Kasumi-1 (cell line): ENCODE results near the gene KCNG4.

Source experiments
- DNase-seq, 2 experiments: peaks; one replicate each; lab custom pipeline; 2025; lab: John Stamatoyannopoulos, UW

KCNG4 gene

GRCh38 chr16:84262939-84263338 is 23.1 kb upstream of the KCNG4 start:
- no peak for DNase-seq

- no peak for DNase-seq
Observed at GRCh38 chr16:84262031-84262430, 22.2 kb upstream of the KCNG4 start.

DNA sequence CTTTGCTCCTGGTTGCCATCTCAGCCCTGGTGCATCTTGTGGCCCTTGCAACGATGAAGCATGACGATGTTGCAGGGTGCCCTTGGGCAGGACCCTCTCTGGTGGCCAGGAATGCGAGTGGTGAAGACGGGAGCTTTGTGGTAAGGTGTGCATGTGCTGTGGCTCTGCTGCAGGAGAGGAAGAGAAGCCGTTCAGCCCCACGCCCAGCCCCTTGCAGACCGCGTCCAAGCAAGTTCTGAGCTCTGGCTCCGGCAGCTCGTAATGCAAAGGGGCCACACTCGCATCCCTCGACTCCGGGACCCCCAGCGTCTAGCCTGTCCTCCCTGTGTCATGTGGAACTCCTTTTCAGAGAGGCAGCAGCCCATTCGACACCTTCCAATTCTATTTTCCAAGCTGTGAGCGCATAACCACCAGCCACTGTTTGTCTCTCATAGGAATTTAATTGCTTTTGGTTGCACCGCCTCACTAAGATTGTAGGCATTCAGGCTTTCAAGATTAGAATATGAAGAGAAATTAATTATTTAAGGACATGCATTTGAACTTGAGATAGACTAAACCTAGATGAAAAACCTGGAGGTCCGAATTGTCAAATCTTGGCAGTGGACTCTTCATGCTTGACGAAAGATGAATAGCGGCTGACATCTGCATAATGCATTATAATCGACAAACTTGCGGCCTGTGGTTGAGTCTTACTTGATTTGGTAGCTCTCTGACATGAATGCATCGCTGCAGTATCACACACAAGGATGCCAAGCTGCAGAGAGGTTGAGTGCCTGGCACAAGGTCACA is 21.1 kb upstream of the KCNG4 start:
- no peak for DNase-seq

- DNase-seq, result no peak
Observed at GRCh38 chr16:84259691-84260090, 19.9 kb upstream of the KCNG4 start.

DNA sequence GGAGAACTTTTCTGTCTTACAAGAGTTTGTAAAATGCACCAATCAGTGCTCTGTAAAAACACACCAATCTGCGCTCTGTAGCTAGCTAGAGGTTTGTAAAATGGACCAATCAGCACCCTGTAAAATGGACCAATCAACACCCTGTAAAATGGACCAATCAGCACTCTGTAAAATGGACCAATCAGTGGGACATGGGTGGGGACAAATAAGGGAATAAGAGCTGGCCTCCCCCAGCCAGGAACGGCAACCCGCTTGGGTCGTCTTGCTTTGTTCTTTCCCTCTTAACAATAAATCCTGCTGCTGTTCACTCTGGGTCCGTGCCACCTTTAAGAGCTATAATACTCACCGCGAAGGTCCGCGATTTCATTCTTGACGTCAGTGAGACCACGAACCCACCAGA is 18.5 kb upstream of the KCNG4 start:
- no peak for DNase-seq

GRCh38 chr16:84255050-84255810 is 15.4 kb upstream of the KCNG4 start:
- no peak for DNase-seq

- no peak for DNase-seq
Observed at GRCh38 chr16:84254062-84254461, 14.2 kb upstream of the KCNG4 start.

DNA sequence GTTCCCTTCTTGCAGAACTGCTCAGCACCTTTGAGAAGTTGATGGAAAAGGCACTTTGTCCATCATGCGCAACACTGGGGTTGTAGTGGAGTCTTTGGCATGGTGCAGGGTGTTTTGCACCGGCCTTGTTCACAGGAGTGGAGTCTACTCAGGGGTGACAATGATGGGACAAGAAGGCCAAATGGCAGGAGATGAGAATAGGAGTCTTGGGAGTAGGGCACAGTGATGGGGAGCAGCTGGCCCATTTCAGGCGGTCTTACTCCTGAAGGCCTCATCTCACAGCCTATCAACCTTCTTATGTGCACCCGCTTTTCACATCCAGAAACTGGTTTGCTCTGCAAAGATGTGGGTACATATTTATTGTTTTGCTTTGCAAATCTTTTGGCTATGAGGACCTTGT is 13.4 kb upstream of the KCNG4 start:
- DNase-seq, result no peak

DNA sequence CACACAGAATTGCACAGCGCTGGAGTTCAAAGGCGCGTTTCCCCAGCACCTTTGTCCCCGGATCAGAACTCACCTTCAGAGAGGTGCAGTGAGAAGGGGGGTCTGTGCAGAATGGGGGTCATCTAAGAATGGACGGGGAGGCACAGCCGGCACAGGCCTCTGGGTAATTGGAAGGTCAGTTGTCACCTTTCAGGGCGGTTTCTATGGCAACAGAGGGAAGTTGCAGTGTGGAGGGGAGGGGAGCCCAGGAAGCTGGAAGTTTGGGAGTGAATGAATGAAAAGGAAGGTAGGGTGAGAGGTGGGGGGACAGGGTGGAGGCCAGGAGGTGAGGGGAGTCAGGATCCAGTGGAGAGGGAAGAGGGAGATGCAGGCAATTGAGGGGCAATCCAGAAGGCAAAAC is 12.4 kb upstream of the KCNG4 start:
- DNase-seq, result no peak

DNA sequence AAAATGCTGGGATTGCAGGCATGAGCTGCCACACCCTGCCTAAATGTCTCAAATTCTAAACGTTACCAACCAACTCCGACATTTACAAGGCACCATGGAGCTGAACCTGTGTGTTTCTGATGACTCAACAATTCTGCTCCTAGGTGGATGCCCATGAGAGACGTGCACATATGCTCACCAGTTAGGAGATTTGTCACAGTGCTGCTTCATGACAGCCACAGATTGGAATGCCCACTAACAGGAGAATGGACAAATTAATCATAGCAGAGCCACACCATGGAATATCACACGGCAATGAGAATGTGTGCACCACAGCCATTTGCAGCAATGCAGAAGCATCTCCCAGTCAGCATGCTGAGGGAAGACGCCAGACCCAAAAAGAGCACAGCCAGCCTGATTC is 8.0 kb upstream of the KCNG4 start:
- DNase-seq, result no peak

DNA sequence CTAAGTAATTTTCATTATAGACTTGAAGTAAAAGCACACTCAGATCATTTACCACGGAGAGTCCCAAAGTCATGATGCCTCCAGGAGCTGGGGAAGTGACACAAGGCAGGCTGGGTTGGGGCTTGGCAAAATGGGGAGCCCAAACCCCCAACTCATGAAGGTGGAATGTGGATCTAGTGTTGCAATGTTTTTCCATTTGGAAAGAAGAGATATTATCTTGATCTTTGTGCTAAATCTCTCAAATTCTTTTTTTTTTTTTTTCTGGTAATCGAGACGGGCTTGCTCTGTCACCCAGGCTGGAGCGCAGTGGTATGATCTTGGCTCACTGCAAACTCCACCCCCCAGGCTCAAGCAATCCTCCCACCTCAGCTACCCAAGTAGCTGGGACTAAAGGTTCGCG is 7.5 kb upstream of the KCNG4 start:
- DNase-seq, result no peak

- DNase-seq, result no peak
Observed at GRCh38 chr16:84246679-84247077, 6.9 kb upstream of the KCNG4 start.

GRCh38 chr16:84245956-84246678 is 6.3 kb upstream of the KCNG4 start:
- DNase-seq, result no peak

- DNase-seq, result no peak
Observed at GRCh38 chr16:84244728-84245127, 4.9 kb upstream of the KCNG4 start.

DNA sequence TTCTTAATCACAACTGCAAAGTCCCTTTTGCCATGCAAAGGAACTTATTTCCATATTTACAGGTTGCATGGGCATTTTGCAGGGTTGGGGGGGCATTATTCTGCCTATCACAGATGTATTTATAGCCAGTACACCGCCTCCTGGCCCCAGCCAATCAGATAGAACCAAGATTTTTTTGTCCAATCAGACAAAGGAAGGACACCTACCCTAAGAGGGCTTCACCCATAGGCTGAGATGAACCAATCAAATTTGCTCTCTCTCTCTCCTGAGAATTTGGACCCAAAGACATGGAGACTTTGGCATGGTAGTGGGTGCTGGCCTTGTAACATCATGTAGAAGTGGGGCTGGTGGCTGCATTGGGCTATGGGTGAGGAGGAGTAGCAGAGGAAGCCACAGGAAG is 3.9 kb upstream of the KCNG4 start:
- DNase-seq, result no peak

DNA sequence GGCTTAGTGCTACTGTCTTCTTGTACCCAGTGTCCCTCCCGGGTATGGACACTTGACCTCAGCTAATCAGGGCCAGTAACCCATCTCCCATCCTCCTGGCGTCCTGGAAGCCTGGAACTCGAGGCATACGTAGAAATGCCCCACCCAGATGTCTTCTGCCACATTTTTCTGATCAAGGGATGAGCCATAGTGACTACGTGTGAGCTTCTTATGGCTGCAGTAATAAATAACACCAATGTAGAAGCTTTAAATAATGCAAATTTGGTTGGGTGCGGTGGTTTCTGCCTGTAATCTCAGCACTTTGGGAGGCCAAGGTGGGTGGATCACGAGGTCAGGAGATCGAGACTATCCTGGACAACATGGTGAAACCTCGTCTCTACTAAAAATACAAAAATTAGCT is 3.0 kb upstream of the KCNG4 start:
- no peak for DNase-seq

GRCh38 chr16:84241778-84242177 is 2.0 kb upstream of the KCNG4 start:
- DNase-seq, result no peak

DNA sequence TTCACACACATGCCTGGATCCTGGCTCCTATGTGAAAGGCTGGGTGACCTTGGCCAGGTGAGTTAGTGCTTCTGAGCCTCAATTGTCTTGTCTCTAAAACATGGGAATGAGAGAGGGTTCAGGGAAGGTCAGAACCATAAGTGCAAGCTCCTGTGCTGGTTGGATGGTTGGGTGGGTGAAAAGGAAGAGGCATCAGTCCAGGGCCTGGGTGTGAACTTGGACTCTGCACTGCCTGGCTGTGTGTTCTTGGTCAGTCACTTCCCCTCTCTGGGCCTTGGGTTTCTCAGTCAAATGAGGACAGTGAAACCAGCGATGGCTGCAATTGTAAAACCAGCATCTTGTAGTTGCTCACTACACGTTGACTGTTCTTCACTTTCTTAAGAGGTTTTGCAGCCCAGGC is 643 bp upstream of the KCNG4 start:
- no peak for DNase-seq

GRCh38 chr16:84239141-84239769 is 557 bp downstream of the KCNG4 start:
- peak; percentile 42 to 44 for DNase-seq

DNA sequence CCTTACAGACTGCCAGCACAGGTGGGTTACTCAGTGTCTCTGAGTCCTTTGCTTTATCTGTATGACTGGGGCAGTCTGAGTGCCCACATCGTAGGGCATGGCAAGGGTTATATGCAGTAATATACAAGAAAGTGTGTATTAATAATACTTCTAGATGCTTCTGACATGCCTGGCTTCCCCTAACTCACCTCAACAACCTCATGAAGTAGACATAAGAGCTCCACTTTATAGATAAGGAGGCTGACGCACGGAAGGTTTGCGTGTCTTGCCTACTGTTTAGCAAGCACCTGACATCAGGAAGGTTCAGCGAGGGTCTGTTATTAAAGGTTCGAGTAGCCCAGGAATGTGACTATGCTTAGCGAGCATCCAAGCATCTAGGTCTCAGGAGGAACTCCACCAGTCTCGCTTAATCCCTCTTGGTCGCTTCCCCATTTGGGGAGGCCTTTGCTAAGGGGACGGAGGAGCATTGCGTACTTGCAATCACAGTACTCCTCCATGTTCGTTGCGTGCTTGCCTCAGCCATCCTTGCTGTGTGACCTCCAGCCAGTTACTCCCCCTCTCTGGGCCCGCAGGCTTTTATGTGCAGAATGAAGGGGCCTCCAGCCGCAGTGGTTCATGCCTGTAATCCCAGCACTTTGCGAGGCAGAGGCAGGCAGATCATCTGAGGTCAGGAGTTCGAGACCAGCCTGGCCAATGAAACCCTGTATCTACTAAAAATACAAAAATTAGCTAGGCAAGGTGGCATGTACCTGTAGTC is 1.6 kb downstream of the KCNG4 start:
- no peak for DNase-seq

DNA sequence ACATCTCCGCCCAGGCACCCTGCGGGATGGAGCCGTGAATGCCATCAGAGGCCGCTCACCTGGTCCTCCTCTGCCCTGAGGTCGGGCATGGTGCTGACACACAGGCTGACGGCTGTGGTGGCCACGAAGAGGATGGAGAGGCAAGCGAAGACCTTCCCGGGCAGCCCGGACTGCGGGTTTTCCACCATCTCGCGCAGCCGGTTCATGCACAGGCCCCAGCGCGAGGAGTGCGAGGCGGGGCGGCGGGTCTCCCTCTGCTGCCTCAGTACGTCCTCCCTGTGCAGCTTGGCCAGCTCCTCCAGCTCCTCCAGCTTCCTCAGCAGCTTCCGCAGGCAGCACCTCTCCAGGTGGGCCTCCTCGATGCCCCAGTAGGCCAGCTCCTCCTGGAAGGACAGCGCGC is 3.1 kb downstream of the KCNG4 start:
- DNase-seq, result no peak
